Stimulated activated CD4-positive, alpha-beta T cell treated with anti-CD3 and anti-CD28 coated beads, Interleukin-15, amount 100 ng/mL, for 24 hours (primary cell): ENCODE results near the gene KRTAP10-2.
"Not testable (repeated sequence)": the region's sequence is repeated elsewhere in the genome, so short reads cannot be mapped to it uniquely, and the experiment has no call there.

ENCODE experiments used
- DNase-seq: peaks from one replicate; pipeline ENCODE4 v3.0.0-alpha.2; 2020

The KRTAP10-2 gene

DNA sequence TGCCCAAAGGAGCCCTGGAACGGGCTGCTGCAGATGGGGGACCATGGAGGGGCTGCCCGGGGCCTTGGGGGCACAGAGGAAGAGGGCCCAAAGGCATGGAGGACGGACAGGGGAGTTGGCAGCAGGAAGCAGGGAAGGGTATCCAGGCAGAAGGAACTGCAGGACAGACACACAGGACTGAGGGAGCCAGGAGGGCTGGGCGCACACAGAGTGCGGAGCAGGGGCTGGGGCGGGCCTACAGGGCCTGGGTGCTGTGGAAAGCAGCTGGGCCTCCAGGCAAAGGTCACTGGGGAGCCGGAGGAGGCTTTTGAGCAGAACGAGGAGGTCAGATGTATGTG, 39.4 kb downstream of the KRTAP10-2 start:
- DNase-seq = no peak

GRCh38 chr21:44511219-44511937, 39.9 kb downstream of the KRTAP10-2 start:
- DNase-seq = no peak

GRCh38 chr21:44510508-44511218, 40.6 kb downstream of the KRTAP10-2 start:
- DNase-seq = peak; percentile 83

DNA sequence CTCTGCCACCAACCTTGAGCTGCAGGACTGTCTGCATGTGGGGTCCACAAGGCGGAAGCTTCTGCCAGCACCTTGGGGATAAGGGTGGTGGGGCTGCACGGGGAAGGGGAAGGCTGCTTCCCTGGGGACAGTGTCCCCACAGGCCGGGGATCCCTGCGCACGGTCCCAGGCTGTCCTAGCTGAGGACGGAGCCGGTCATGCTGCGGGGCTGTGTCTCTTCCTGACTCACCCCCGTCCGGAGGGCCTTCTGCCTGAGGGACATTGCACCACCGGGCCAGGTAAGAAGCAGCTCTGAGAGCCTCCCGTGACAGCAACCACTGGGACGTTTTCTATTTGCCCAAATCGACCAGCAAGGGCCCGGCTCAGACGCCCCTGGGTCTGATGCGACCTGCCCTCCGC, 41.2 kb downstream of the KRTAP10-2 start:
- no peak for DNase-seq

DNA sequence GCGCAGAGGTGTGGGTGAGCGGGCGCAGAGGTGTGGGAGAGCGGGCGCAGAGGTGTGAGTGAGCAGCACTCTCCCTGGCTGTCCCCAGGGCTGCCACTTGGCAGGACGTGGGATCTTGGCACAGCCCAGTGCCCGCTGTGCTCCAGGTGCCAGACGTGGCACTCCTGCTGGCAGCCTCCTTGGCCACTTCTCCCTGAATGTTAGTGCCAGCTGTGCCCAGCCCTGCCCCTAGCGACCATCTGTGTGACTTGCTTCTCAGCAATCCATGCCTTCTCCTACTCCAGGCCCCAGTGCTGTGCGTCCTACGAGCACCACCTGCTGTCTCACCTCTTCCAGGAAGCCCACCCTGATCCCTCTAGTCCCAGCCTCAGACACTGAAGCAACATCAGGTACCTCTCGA, 41.8 kb downstream of the KRTAP10-2 start:
- no peak for DNase-seq

DNA sequence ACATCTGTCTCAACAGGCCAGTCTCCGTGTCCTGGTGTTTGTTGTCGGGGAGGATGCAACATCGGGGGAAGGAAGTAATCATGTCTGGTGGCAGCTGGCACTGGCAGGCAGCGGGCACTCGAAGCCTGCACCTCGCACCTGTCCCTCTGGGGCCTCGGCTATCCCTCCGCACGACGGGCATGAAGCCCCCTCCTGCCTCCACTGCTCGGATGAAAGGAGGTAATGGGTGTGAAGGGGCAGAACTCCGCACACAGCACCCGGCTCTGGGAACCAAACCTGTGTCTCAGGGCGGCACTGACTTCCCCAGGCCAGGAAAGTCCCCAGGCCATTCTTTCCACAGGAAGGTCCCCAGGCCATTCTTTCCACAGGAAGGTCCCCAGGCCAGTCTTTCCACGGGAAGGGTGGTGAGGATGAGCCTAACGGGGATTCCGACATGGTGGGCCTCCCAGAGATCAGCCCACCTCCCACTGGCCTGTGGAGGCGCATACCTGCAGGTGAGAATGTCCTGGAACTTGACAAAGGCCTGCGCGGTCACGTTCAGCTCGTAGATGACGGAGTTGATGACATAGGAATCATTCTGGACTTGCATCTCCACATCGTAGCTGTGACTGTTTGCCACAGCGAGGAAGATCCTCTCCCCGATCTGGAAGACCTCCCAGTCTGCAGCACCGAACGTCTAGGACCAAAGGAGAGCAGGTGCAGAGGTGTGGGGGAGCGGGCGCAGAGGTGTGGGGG, 42.4 kb downstream of the KRTAP10-2 start:
- DNase-seq = no peak

DNA sequence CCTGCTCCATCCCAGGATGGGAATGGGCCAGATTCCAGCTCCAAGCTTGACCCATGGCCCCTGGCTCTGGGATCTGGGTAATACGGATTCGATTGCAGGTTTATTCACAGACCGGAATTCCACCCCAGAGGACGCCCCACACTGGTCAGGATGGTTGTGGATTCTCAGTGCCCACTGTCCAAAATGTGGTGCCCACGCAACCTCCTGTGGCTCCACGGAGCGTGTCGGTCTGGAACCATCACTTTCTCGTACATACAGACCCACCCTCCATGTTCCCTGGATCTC, 42.9 kb downstream of the KRTAP10-2 start:
- DNase-seq = no peak

DNA sequence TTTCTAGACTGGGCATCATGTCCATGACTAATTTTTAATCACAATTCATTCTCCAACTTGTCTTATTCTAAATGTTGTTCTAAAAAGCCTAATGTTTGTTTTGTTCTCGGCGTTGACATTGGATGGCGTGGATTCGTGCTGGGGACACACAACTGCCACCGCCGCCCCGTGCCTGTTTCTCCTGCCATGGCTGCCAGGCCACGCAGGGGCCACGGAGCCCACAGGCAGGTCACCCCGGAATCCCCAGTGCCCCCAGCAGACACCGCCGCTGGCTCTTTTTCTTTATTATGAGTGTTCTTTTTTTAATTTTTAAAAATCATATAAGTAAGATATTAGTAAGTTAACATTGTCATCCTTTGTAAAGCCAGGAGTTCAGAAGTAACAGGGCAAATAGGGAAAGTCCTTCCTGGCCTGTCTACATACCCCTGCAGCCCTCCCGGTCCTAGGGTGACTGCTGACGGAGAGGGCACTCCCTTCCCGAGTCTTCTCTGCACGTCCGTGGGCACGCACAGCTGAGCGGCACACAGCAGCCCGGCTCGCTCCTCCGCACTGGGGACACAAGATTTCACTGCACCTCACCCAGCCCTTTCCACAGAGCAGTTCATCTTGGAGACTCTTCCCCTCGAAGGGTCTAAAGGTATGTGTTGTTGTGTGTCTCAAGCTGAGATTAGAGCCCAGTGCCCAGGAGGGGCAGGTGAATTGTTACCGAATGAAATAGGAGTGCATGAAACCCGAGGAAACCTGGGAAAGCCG, 43.5 kb downstream of the KRTAP10-2 start:
- DNase-seq = no peak

GRCh38 chr21:44506279-44507255, 44.7 kb downstream of the KRTAP10-2 start:
- no peak for DNase-seq

- DNase-seq = no peak
These were observed 45.5 kb downstream of the KRTAP10-2 start for GRCh38 chr21:44505673-44506278.

GRCh38 chr21:44503901-44504399, 47.4 kb downstream of the KRTAP10-2 start:
- DNase-seq = no peak

DNA sequence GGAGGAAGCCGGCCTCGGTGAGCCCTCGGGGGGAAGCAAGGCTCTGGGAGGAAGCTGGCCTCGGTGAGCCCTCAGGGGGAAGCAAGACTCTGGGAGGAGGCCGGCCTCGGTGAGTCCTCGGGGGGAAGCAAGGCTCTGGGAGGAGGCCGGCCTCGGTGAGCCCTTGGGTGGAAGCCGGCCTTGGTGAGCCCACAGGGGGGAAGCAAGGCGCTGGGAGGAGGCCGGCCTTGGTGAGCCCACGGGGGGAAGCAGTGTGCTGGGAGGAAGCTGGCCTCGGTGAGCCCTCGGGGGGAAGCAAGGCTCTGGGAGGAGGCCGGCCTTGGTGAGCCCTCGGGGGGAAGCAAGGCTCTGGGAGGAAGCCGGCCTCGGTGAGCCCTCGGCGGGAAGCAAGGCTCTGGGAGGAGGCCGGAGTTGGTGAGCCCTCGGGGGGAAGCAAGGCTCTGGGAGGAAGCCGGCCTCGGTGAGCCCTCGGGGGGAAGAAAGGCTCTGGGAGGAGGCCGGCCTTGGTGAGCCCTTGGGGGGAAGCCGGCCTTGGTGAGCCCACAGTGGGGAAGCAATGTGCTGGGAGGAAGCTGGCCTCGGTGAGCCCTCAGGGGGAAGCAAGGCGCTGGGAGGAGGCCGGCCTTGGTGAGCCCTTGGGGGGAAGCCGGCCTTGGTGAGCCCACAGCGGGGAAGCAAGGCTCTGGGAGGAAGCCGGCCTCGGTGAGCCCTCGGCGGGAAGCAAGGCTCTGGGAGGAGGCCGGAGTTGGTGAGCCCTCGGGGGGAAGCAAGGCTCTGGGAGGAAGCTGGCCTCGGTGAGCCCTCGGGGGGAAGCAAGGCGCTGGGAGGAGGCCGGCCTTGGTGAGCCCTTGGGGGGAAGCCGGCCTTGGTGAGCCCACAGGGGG, 48.1 kb downstream of the KRTAP10-2 start:
- not testable (repeated sequence) for DNase-seq

DNA sequence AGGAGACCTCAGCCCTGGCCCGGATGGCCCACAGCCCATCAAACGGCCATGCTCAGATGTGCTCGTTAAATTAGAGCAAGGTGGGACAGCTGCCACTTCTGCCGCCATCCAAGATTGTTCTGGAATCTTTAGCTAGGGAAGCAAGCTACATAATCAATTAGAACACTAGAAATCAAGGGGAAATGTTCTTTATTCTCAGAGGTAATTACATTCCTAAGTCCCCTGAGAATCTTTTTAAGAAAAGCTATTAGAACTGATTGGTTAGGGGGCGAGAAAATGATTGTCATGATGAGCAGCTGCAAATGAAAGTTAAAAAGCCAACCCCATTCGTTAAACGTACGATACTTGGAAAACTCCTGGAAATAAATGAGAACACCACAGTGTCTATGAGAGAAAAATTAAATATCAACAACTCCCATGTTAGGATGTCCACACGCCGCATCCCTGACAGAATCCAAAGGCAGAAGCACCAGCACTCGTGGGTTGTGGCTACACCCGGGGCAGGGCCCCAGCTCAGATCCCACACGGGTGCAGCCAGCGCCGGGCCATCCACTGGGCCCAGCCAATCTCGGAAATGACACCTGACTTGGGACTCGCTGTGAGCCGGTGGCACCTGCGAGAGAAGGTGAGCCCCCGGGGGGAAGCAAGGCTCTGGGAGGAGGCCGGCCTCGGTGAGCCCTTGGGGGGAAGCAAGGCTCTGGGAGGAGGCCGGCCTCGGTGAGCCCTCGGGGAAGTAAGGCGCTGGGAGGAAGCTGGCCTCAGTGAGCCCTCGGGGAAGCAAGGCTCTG, 48.9 kb downstream of the KRTAP10-2 start:
- DNase-seq = no peak
